NCI-H2227 treated with DMSO at 0.1 percent for 48 hours (cell line): ENCODE results near the gene ITGA2B.
A peak's percentile ranks its signal among the peaks of the same experiment; 100 is the strongest.
"Not testable (repeated sequence)": the region's sequence is repeated elsewhere in the genome, so short reads cannot be mapped to it uniquely, and the experiment has no call there.

Experiments
- DNase-seq: peaks from one replicate; lab custom pipeline; 2025; lab: John Stamatoyannopoulos, UW

ITGA2B gene

GRCh38 chr17:44368391-44369243, 20.8 kb downstream of the ITGA2B start:
- not testable (repeated sequence) for DNase-seq

GRCh38 chr17:44367231-44367979, 22.0 kb downstream of the ITGA2B start:
- DNase-seq: no peak

GRCh38 chr17:44365051-44365450, 24.4 kb downstream of the ITGA2B start:
- not testable (repeated sequence) for DNase-seq

- DNase-seq: peak; percentile 25
These were observed 25.8 kb downstream of the ITGA2B start, which contains the start of gene FAM171A2 for GRCh38 chr17:44363613-44364159. FAM171A2 (minus strand) TSS chr17:44363853; CDS start chr17:44363714, 139 bp downstream.

GRCh38 chr17:44362949-44363612, 26.4 kb downstream of the ITGA2B start:
- no peak for DNase-seq

- DNase-seq: no peak
These were observed 26.9 kb downstream of the ITGA2B start for GRCh38 chr17:44362459-44362948.

- DNase-seq: no peak
These were observed 27.9 kb downstream of the ITGA2B start for GRCh38 chr17:44361292-44362260.

- DNase-seq: peak; percentile 55
These were observed 28.6 kb downstream of the ITGA2B start for GRCh38 chr17:44360826-44361225.

- DNase-seq: no peak
These were observed 29.3 kb downstream of the ITGA2B start for GRCh38 chr17:44360144-44360533.

GRCh38 chr17:44359458-44360143, 29.8 kb downstream of the ITGA2B start:
- no peak for DNase-seq

- no peak for DNase-seq
These were observed 30.4 kb downstream of the ITGA2B start for GRCh38 chr17:44359006-44359405.

GRCh38 chr17:44358066-44358465, 31.4 kb downstream of the ITGA2B start:
- DNase-seq: no peak

GRCh38 chr17:44356241-44356640, 33.2 kb downstream of the ITGA2B start:
- no peak for DNase-seq

- DNase-seq: no peak
These were observed 33.8 kb downstream of the ITGA2B start for GRCh38 chr17:44355642-44356099.

- DNase-seq: no peak
These were observed 34.6 kb downstream of the ITGA2B start for GRCh38 chr17:44354582-44355561.

- no peak for DNase-seq
These were observed 35.6 kb downstream of the ITGA2B start for GRCh38 chr17:44353672-44354331.

- no peak for DNase-seq
These were observed 36.4 kb downstream of the ITGA2B start for GRCh38 chr17:44352828-44353671.
